ENCODE measurements around the gene HLA-E.
"Not testable (repeated sequence)": the region's sequence is repeated elsewhere in the genome, so short reads cannot be mapped to it uniquely, and the experiment has no call there.

Gene HLA-E

GRCh38 chr6:30520522-30520921, 31.2 kb downstream of the HLA-E start:
- Histone ChIP-seq H3K27me3 (ENCODE audit: insufficient read depth, low read length, poor library complexity, severe bottlenecking) (no peaks in the 10 kb centered on the region), H3K36me3 (ENCODE audit: insufficient read depth, low read length) (no peaks in the 10 kb centered on the region), H3K4me2 (ENCODE audit: low read depth, low read length, poor library complexity, severe bottlenecking) (no peak overlapping the region), H3K4me3 (ENCODE audit: low read length, poor library complexity, severe bottlenecking) (no peak overlapping the region), H3K9me2 (replicated peaks; ENCODE audit: low read depth, low read length) (no peaks in the 10 kb centered on the region), H3K9me3 (ENCODE audit: insufficient read depth, low read depth, low read length) (no peaks in the 10 kb centered on the region), H3K79me2 (ENCODE audit: insufficient read depth, low read length) (no peaks in the 10 kb centered on the region), H4K20me1 (ENCODE audit: insufficient read depth, low read length, poor library complexity, severe bottlenecking) (no peaks in the 10 kb centered on the region), H2AFZ (ENCODE audit: low read length) (no peak overlapping the region), H3K9ac (ENCODE audit: low read depth, low read length, poor library complexity, severe bottlenecking) (no peak overlapping the region), H3K4me1 (ENCODE audit: insufficient read depth, low read length, poor library complexity, severe bottlenecking) (peaks cover 18% of the 10 kb centered on the region), H3F3A (ENCODE audit: low read depth) (peaks cover 6% of the 10 kb centered on the region)
- TF ChIP-seq, protein P1, sequence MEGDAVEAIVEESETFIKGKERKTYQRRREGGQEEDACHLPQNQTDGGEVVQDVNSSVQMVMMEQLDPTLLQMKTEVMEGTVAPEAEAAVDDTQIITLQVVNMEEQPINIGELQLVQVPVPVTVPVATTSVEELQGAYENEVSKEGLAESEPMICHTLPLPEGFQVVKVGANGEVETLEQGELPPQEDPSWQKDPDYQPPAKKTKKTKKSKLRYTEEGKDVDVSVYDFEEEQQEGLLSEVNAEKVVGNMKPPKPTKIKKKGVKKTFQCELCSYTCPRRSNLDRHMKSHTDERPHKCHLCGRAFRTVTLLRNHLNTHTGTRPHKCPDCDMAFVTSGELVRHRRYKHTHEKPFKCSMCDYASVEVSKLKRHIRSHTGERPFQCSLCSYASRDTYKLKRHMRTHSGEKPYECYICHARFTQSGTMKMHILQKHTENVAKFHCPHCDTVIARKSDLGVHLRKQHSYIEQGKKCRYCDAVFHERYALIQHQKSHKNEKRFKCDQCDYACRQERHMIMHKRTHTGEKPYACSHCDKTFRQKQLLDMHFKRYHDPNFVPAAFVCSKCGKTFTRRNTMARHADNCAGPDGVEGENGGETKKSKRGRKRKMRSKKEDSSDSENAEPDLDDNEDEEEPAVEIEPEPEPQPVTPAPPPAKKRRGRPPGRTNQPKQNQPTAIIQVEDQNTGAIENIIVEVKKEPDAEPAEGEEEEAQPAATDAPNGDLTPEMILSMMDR (conservative IDR thresholded peaks at IDR 0.05; ENCODE audit: low read length), result no peak
- no peak for TF ChIP-seq EZH2phosphoT487 (IDR thresholded peaks at IDR 0.05; ENCODE audit: borderline replicate concordance)

DNA sequence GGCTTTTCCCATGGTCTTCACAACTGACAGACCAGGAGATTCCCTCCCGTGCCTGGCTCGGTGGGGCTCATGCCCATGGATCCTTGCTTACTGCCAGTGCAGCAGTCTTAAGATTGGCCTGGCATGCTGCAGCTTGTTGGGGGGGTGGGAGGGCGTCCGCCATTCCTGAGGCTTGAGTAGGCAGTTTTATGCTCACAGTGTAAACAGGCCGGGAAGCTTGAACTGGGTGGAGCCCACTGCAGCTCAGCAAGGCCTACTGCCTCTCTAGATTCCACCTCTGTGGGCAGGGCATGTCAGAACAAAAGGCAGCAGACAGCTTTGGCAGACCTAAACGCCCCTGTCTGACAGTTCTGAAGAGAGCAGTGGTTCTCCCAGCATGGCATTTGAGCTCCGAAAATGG, 31.8 kb downstream of the HLA-E start:
- not testable (repeated sequence) for H3K9me2 ChIP-seq (replicated peaks; ENCODE audit: low read depth, low read length); H3K9ac ChIP-seq (ENCODE audit: low read depth, low read length, poor library complexity, severe bottlenecking); H3F3A ChIP-seq (ENCODE audit: low read depth); H4K20me1 ChIP-seq (ENCODE audit: insufficient read depth, low read length, poor library complexity, severe bottlenecking); H2AFZ ChIP-seq (ENCODE audit: low read length); H3K27me3 ChIP-seq (ENCODE audit: insufficient read depth, low read length, poor library complexity, severe bottlenecking); H3K79me2 ChIP-seq (ENCODE audit: insufficient read depth, low read length); H3K9me3 ChIP-seq (ENCODE audit: insufficient read depth, low read depth, low read length); H3K4me3 ChIP-seq (ENCODE audit: low read length, poor library complexity, severe bottlenecking); H3K4me2 ChIP-seq (ENCODE audit: low read depth, low read length, poor library complexity, severe bottlenecking); H3K36me3 ChIP-seq (ENCODE audit: insufficient read depth, low read length)
- peaks cover 18% of the 10 kb centered on the region for H3K4me1 ChIP-seq (ENCODE audit: insufficient read depth, low read length, poor library complexity, severe bottlenecking)

GRCh38 chr6:30521952-30522351, 32.6 kb downstream of the HLA-E start:
- H3K9me3 ChIP-seq (ENCODE audit: insufficient read depth, low read depth, low read length); H3K4me3 ChIP-seq (ENCODE audit: low read length, poor library complexity, severe bottlenecking); H3K79me2 ChIP-seq (ENCODE audit: insufficient read depth, low read length); H4K20me1 ChIP-seq (ENCODE audit: insufficient read depth, low read length, poor library complexity, severe bottlenecking); H3K27me3 ChIP-seq (ENCODE audit: insufficient read depth, low read length, poor library complexity, severe bottlenecking); H3F3A ChIP-seq (ENCODE audit: low read depth); H3K9me2 ChIP-seq (replicated peaks; ENCODE audit: low read depth, low read length); H3K36me3 ChIP-seq (ENCODE audit: insufficient read depth, low read length); H3K9ac ChIP-seq (ENCODE audit: low read depth, low read length, poor library complexity, severe bottlenecking); H2AFZ ChIP-seq (ENCODE audit: low read length); H3K4me2 ChIP-seq (ENCODE audit: low read depth, low read length, poor library complexity, severe bottlenecking): not testable (repeated sequence)
- H3K4me1 ChIP-seq (ENCODE audit: insufficient read depth, low read length, poor library complexity, severe bottlenecking), result peaks cover 14% of the 10 kb centered on the region

DNA sequence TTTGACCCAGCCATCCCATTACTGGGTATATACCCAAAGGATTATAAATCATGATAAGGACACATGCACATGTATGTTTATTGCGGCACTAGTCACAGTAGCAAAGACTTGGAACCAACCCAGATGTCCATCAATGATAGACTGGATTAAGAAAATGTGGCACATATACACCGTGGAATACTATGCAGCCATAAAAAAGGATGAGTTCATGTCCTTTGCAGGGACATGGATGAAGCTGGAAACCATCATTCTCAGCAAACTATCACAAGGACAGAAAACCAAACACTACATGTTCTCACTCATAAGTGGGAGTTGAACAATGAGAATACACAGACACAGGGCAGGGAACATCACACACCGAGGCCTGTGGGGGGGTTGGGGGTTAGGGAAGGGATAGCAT, 37.1 kb downstream of the HLA-E start:
- H3K36me3 ChIP-seq (ENCODE audit: insufficient read depth, low read length); H4K20me1 ChIP-seq (ENCODE audit: insufficient read depth, low read length, poor library complexity, severe bottlenecking); H3K4me1 ChIP-seq (ENCODE audit: insufficient read depth, low read length, poor library complexity, severe bottlenecking); H2AFZ ChIP-seq (ENCODE audit: low read length); H3F3A ChIP-seq (ENCODE audit: low read depth); H3K4me2 ChIP-seq (ENCODE audit: low read depth, low read length, poor library complexity, severe bottlenecking); H3K9me3 ChIP-seq (ENCODE audit: insufficient read depth, low read depth, low read length); H3K4me3 ChIP-seq (ENCODE audit: low read length, poor library complexity, severe bottlenecking); H3K9me2 ChIP-seq (replicated peaks; ENCODE audit: low read depth, low read length); H3K9ac ChIP-seq (ENCODE audit: low read depth, low read length, poor library complexity, severe bottlenecking); H3K27me3 ChIP-seq (ENCODE audit: insufficient read depth, low read length, poor library complexity, severe bottlenecking); H3K79me2 ChIP-seq (ENCODE audit: insufficient read depth, low read length): not testable (repeated sequence)

DNA sequence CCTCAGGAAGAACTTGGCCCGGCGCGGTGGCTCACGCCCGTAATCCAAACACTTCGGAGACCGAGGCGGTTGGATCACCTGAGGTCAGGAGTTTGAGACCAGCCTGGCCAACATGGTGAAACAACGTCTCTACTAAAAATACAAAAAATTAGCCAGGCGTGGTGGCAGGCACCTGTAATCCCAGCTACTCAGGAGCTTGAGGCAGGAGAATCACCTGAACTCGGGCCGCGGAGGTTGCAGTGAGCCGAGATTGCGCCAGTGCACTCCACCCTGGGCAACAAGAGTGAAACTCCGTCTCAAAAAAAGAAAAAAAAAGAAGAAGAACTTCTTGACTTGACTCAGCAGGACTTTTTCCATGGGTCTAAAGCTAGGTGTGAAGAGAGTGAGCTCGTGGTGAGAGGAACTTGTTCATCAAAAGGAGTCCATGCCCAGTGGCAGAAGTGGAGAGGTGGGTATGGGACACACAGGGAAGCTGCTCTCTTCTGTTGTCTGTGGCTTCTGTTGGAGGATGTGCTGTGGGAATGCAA, 40.1 kb downstream of the HLA-E start:
- not testable (repeated sequence) for H3K4me2 ChIP-seq (ENCODE audit: low read depth, low read length, poor library complexity, severe bottlenecking); H2AFZ ChIP-seq (ENCODE audit: low read length); H3K27me3 ChIP-seq (ENCODE audit: insufficient read depth, low read length, poor library complexity, severe bottlenecking); H3K79me2 ChIP-seq (ENCODE audit: insufficient read depth, low read length); H3K9me2 ChIP-seq (replicated peaks; ENCODE audit: low read depth, low read length); H3K36me3 ChIP-seq (ENCODE audit: insufficient read depth, low read length); H3F3A ChIP-seq (ENCODE audit: low read depth); H4K20me1 ChIP-seq (ENCODE audit: insufficient read depth, low read length, poor library complexity, severe bottlenecking); H3K9ac ChIP-seq (ENCODE audit: low read depth, low read length, poor library complexity, severe bottlenecking); H3K4me1 ChIP-seq (ENCODE audit: insufficient read depth, low read length, poor library complexity, severe bottlenecking); H3K4me3 ChIP-seq (ENCODE audit: low read length, poor library complexity, severe bottlenecking); H3K9me3 ChIP-seq (ENCODE audit: insufficient read depth, low read depth, low read length)

Measured in Loucy (cell line).